MM.1S (cell line): ENCODE data around the gene SYNDIG1.
A peak's percentile ranks its signal among the peaks of the same experiment; 100 is the strongest.

Experiments
- DNase-seq: peaks from one replicate; pipeline ENCODE4 v3.0.0-alpha.2; 2015
- H2AFZ ChIP-seq: fragments of 300-600 bp; sonication (generic); 2 replicates; pipeline ENCODE4 v1.6.0; 2016; ENCODE audit warnings: antibody characterized with exemption, low read length
- H3F3A ChIP-seq: fragments of 300-600 bp; sonication (generic); 2 replicates; pipeline ENCODE4 v1.6.1; 2016; ENCODE audit warnings: mild to moderate bottlenecking, antibody characterized with exemption, low read length, moderate library complexity, mixed read lengths; ENCODE audit not compliant: insufficient read depth
- H3K27ac ChIP-seq: fragments of 300-600 bp; sonication (generic); 2 replicates; pipeline ENCODE4 v1.5.1; 2016; ENCODE audit warnings: mild to moderate bottlenecking, low read length
- H3K27me3 ChIP-seq: fragments of 300-600 bp; sonication (generic); replicated peaks from 2 replicates; pipeline ENCODE4 v1.6.0; 2016; ENCODE audit warnings: low read length; ENCODE audit not compliant: insufficient read depth
- H3K36me3 ChIP-seq: fragments of 300-600 bp; sonication (generic); replicated peaks from 2 replicates; pipeline ENCODE4 v1.6.1; 2016; ENCODE audit warnings: mild to moderate bottlenecking, low read length, mixed read lengths; ENCODE audit not compliant: insufficient read depth
- H3K4me1 ChIP-seq: fragments of 300-600 bp; sonication (generic); 2 replicates; pipeline ENCODE4 v1.6.1; 2016; ENCODE audit warnings: low read length, mixed read lengths
- H3K4me2 ChIP-seq: fragments of 300-600 bp; sonication (generic); 2 replicates; pipeline ENCODE4 v1.6.0; 2016; ENCODE audit warnings: low read depth, low read length
- H3K4me3 ChIP-seq: fragments of 300-600 bp; sonication (generic); 2 replicates; pipeline ENCODE4 v1.5.1; 2016; ENCODE audit warnings: low read length, mixed read lengths
- H3K79me2 ChIP-seq: fragments of 300-600 bp; sonication (generic); 2 replicates; pipeline ENCODE4 v1.6.1; 2016; ENCODE audit warnings: mixed run types, low read length, mixed read lengths
- H3K9ac ChIP-seq: fragments of 300-600 bp; sonication (generic); 2 replicates; pipeline ENCODE4 v1.6.1; 2016; ENCODE audit warnings: low read length, mixed read lengths
- H3K9me2 ChIP-seq: fragments of 300-600 bp; sonication (generic); replicated peaks from 2 replicates; pipeline ENCODE4 v1.6.1; 2016; ENCODE audit warnings: mild to moderate bottlenecking, low read length, mixed read lengths; ENCODE audit not compliant: insufficient read depth
- H3K9me3 ChIP-seq: fragments of 300-600 bp; sonication (generic); replicated peaks from 2 replicates; pipeline ENCODE4 v1.6.1; 2016; ENCODE audit warnings: mild to moderate bottlenecking, low read length, mixed read lengths; ENCODE audit not compliant: insufficient read depth
- H4K20me1 ChIP-seq: fragments of 300-600 bp; sonication (generic); 2 replicates; pipeline ENCODE4 v1.6.1; 2016; ENCODE audit warnings: mild to moderate bottlenecking, low read length, moderate library complexity, mixed read lengths; ENCODE audit not compliant: insufficient read depth
- CTCF ChIP-seq: fragments of 300-600 bp; sonication (generic); IDR thresholded peaks from 2 replicates; pipeline ENCODE4 v1.5.1; 2016; ENCODE audit warnings: antibody characterized with exemption, low read length, mixed read lengths
- EZH2 ChIP-seq: fragments of 300-600 bp; sonication (generic); optimal IDR thresholded peaks from 2 replicates; pipeline ENCODE3; 2017; ENCODE audit warnings: low read depth, mild to moderate bottlenecking, antibody characterized with exemption, low read length, mixed read lengths
- EZH2phosphoT487 ChIP-seq: fragments of 300-600 bp; sonication (generic); IDR thresholded peaks from 2 replicates; pipeline ENCODE4 v1.6.1; 2018; ENCODE audit warnings: antibody characterized with exemption, low read length

SYNDIG1 gene

GRCh38 chr20:24494460-24494920 is 25.1 kb downstream of the SYNDIG1 start:
- no peak for TF ChIP-seq CTCF
- no peak for TF ChIP-seq EZH2
- no peak for TF ChIP-seq EZH2phosphoT487
- H3K27me3 ChIP-seq, result no peaks in the 10 kb centered on the region
- H3K36me3 ChIP-seq, result no peaks in the 10 kb centered on the region
- peaks cover 18% of the 10 kb centered on the region for H3K79me2 ChIP-seq
- H2AFZ ChIP-seq, result no peak overlapping the region
- H3K4me2 ChIP-seq, result no peak overlapping the region
- H3K27ac ChIP-seq, result no peak overlapping the region
- peaks cover 7% of the 10 kb centered on the region; the same call in 1 of the 2 replicates for H3K4me1 ChIP-seq
- H3K4me3 ChIP-seq, result no peak overlapping the region
- H3K9me3 ChIP-seq, result no peaks in the 10 kb centered on the region
- no peaks in the 10 kb centered on the region for H3F3A ChIP-seq
- no peaks in the 10 kb centered on the region for H3K9me2 ChIP-seq
- H4K20me1 ChIP-seq, result no peaks in the 10 kb centered on the region
- no peak for DNase-seq
- H3K9ac ChIP-seq, result no peak overlapping the region

- H3K9me2 ChIP-seq, result no peaks in the 10 kb centered on the region
- H3K4me3 ChIP-seq, result no peak overlapping the region
- H3K9me3 ChIP-seq, result no peaks in the 10 kb centered on the region
- peaks cover 7% of the 10 kb centered on the region; the same call in 1 of the 2 replicates for H3K4me1 ChIP-seq
- H3K27me3 ChIP-seq, result no peaks in the 10 kb centered on the region
- H2AFZ ChIP-seq, result no peak overlapping the region
- H3K36me3 ChIP-seq, result no peaks in the 10 kb centered on the region
- no peaks in the 10 kb centered on the region for H3F3A ChIP-seq
- peaks cover 12% of the 10 kb centered on the region for H3K79me2 ChIP-seq
- H3K27ac ChIP-seq, result no peak overlapping the region
- TF ChIP-seq CTCF (no peak), EZH2phosphoT487 (no peak), EZH2 (no peak)
- no peak overlapping the region for H3K9ac ChIP-seq
- no peaks in the 10 kb centered on the region for H4K20me1 ChIP-seq
- no peak for DNase-seq
- no peak overlapping the region for H3K4me2 ChIP-seq
Measured at GRCh38 chr20:24495266-24495665, 25.8 kb downstream of the SYNDIG1 start.

- Histone ChIP-seq H3F3A (no peaks in the 10 kb centered on the region), H3K36me3 (no peaks in the 10 kb centered on the region), H2AFZ (no peak overlapping the region), H3K79me2 (peaks cover 19% of the 10 kb centered on the region), H3K4me2 (no peak overlapping the region), H3K27me3 (no peaks in the 10 kb centered on the region), H3K9me2 (no peaks in the 10 kb centered on the region), H3K9ac (no peak overlapping the region), H3K4me3 (no peak overlapping the region), H3K4me1 (peaks cover 7% of the 10 kb centered on the region; the same call in 1 of the 2 replicates), H4K20me1 (no peaks in the 10 kb centered on the region), H3K9me3 (no peaks in the 10 kb centered on the region), H3K27ac (no peak overlapping the region; the same call in 1 of the 2 replicates)
- peak; percentile 69 for DNase-seq
- TF ChIP-seq EZH2phosphoT487, result no peak
- TF ChIP-seq CTCF, result no peak
- no peak for TF ChIP-seq EZH2
Measured at GRCh38 chr20:24497851-24498250, 28.4 kb downstream of the SYNDIG1 start.
